ENCODE data around the gene MSH5.

The MSH5 gene

GRCh38 chr6:31739639-31740396, at the start of gene MSH5:
MSH5 (plus strand) TSS chr6:31740005; CDS start chr6:31740467, 462 bp downstream.
- DNase-seq (ENCODE audit: low read depth): peak; percentile 99
- peak within 1 kb of the TSS; percentile 87 for H3K4me3 ChIP-seq (replicated peaks; ENCODE audit: low read depth, low read length)
- TF ChIP-seq CTCF (IDR thresholded peaks at IDR 0.05; ENCODE audit: low read length, missing control alignments): no peak

- H3K4me3 ChIP-seq (replicated peaks; ENCODE audit: low read depth, low read length): no peak overlapping the region
- no peak for DNase-seq (ENCODE audit: low read depth)
- TF ChIP-seq CTCF (IDR thresholded peaks at IDR 0.05; ENCODE audit: low read length, missing control alignments): no peak
Measured at GRCh38 chr6:31690231-31691077, 49.4 kb upstream of the MSH5 start.

GRCh38 chr6:31691078-31691463, 48.7 kb upstream of the MSH5 start:
- DNase-seq (ENCODE audit: low read depth): no peak
- no peak for TF ChIP-seq CTCF (IDR thresholded peaks at IDR 0.05; ENCODE audit: low read length, missing control alignments)

GRCh38 chr6:31691564-31692108, 48.2 kb upstream of the MSH5 start:
- DNase-seq (ENCODE audit: low read depth): no peak
- no peak overlapping the region for H3K4me3 ChIP-seq (replicated peaks; ENCODE audit: low read depth, low read length)
- no peak for TF ChIP-seq CTCF (IDR thresholded peaks at IDR 0.05; ENCODE audit: low read length, missing control alignments)

More at GRCh38 chr6:31691078-31691463, 48.7 kb upstream of the MSH5 start:
- H3K4me3 ChIP-seq (replicated peaks; ENCODE audit: low read depth, low read length): no peak overlapping the region

- TF ChIP-seq CTCF (IDR thresholded peaks at IDR 0.05; ENCODE audit: low read length, missing control alignments): no peak
- DNase-seq (ENCODE audit: low read depth): no peak
- no peak overlapping the region for H3K4me3 ChIP-seq (replicated peaks; ENCODE audit: low read depth, low read length)
Measured at GRCh38 chr6:31692353-31692752, 47.5 kb upstream of the MSH5 start.

- no peak overlapping the region for H3K4me3 ChIP-seq (replicated peaks; ENCODE audit: low read depth, low read length)
- TF ChIP-seq CTCF (IDR thresholded peaks at IDR 0.05; ENCODE audit: low read length, missing control alignments): no peak
- no peak for DNase-seq (ENCODE audit: low read depth)
Measured at GRCh38 chr6:31692886-31693285, 46.9 kb upstream of the MSH5 start.
